Jurkat, Clone E6-1 (cell line): ENCODE results near the gene SPINK8.
A peak's percentile ranks its signal among the peaks of the same experiment; 100 is the strongest.
"Not testable (repeated sequence)": the region's sequence is repeated elsewhere in the genome, so short reads cannot be mapped to it uniquely, and the experiment has no call there.

Source experiments
- DNase-seq: peaks from one replicate; pipeline ENCODE4 v3.0.0-alpha.2; 2011; ENCODE audit warnings: low read depth, low spot score
- H3K4me3 ChIP-seq: 2 replicates; pipeline ENCODE4 v1.5.1; 2011; ENCODE audit warnings: mild to moderate bottlenecking, low read length, control low read depth, moderate library complexity

SPINK8 gene

DNA sequence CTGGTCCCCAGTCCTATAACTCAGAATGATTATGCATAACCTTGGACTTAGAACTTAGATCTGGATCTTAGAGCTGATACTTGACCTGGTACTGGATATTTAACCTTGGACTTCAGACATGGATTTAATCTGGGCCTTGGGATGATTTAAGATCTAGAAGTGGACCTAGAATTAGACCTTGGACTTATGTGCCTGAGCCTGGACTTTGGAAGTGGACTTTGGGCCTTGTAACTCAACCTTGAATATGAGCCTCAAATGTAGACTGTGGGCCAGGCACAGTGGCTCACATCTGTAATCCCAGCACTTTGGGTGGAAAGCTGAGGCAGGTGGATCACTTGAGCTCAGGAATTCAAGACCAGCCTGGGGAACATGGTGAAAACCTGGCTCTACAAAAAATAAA is 46.4 kb downstream of the SPINK8 start:
- H3K4me3 ChIP-seq, result no peak overlapping the region
- DNase-seq, result no peak

DNA sequence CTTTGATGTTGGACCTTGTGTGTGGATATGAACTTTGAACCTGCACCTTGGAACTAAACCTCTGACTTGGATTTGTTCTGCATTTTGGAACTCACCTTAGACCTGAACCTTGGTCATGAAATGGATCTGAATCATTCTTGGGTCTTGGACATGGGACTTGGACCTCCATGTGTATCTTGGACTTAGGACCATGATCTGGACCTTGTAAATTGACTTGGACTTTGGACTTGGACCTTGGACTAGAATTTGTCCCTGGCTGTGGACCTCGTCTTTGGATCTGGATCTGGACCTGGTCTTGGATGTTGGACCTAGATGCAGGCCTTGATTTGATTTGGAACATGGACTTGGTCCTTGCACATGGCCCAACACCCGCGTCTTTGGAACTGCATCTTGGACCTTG is 47.2 kb downstream of the SPINK8 start:
- no peak for DNase-seq
- no peak overlapping the region for H3K4me3 ChIP-seq

DNA sequence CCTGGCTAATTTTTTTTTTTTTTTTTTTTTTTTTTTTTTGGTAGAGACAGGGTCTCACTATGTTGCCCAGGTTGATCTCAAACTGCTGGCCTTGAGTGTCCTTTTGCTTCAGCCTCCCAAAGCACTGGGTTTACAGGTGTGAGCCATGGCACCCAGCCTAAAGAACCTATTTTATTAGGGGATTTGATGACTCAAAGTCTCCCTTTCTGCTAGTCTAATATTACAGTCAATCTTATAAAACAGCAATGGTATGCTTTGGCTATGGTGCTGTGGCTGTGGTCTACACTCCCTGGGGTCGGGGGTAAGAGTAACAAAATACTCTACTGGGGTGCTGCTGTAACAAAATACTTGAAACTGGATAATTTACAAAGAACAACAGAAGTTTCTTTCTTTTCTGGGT is 47.8 kb downstream of the SPINK8 start:
- H3K4me3 ChIP-seq, result no peak overlapping the region
- no peak for DNase-seq

DNA sequence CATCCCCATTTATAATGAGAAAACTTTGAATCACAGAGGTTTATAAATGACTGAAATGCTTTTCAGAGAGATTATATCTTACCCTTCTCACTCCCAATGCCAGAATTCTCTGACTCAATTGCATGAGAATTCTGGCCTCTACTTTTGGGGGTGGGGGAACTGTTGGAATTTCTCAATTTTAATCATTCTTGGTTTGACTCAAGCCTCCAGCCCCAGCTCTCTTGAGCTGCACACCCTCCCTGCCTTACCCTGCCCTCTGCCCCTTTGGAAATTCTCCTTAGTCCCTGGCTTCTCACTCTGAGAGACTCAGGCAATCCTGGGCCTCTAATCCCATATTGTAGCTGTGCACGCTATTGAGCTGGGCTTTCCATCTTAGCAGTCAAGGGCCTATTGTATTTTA is 48.3 kb downstream of the SPINK8 start:
- no peak for DNase-seq
- H3K4me3 ChIP-seq, result no peak overlapping the region

DNA sequence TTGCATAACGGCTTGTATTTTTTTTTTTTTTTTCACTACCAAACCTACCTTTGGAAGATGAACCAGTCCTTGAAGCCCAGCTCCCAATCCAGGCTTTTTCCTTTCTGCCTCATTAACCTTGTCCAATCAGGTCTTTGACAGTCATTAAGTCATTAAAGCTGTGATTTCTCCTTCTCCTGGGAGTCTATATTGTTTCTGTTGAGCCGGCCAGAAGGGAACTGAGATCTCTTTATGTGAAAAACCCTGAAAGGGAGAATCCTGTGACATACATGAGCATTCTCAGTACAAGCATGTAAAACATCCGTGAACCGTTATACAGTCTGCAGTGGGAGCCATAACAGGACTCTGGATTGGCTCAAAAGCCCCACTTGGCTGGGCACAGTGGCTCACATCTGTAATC is 52.6 kb downstream of the SPINK8 start:
- H3K4me3 ChIP-seq, result no peak overlapping the region

DNA sequence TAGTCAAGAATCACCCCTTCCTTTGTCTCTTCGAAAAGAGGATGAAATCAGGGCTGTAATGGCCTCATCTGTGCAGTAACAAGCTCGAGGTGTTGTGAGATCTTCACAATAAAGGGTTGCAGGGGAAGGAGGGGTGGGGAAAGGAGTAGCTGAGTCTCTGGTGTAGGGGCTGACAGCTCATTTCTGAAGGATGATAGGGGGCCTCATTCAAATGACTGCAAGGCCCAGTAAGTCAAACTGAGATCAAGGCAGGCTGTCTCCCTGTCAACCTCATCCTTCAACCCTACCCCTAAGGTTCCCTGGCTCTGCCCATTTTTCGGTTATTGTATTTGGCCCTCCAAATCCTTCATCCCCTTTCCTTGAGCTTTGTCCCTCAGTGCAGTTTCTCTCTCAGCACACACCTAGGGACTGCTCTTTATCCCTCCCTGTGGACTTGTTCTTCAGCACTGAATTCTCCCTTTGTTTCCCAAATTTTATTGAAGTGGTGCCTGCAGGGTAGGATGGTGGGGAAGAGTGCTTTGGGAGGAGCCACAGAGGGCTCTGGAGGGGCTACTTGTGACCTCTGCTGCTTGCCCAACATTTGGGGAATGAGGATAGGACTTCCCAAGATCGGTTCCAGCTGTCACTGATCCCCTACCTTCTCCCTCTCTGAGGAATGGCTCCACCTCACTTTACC is 54.4 kb downstream of the SPINK8 start:
- DNase-seq, result no peak
- no peak overlapping the region for H3K4me3 ChIP-seq

More for the DNA sequence above, 52.6 kb downstream of the SPINK8 start:
- no peak for DNase-seq

DNA sequence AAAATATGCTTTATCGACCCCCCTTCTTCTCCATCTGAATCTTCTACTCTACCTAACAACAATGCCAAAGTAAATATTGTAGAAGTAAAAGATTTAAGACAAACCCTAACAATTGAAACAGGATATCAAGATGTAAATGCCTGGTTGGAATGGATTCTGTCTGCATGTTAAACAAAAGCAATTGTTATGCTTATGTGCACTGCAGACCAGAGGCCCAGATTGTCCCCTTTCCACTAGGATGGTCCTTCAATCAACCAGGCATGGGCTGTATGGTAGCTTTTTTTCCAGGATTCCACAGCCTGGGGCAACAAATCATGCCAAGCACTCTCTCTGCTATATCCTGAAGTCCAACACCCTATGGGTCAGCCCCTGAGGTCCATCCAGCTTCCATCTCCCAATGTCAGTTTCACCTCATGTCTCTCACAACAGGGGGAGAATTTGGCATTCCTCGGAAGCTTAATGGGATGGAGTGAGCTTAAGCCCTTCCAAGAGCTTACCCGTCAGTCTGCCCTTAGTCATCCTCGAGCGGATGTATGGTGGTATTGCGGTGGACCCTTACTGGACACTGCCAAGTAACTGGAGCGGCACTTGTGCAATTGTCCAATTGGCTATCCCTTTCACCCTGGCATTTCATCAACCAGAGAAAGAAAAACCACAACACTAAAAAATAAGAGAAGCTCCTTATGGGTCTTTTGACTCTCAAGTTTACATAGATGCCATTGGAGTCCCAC is 56.4 kb downstream of the SPINK8 start:
- DNase-seq, result no peak
- H3K4me3 ChIP-seq, result no peak overlapping the region

DNA sequence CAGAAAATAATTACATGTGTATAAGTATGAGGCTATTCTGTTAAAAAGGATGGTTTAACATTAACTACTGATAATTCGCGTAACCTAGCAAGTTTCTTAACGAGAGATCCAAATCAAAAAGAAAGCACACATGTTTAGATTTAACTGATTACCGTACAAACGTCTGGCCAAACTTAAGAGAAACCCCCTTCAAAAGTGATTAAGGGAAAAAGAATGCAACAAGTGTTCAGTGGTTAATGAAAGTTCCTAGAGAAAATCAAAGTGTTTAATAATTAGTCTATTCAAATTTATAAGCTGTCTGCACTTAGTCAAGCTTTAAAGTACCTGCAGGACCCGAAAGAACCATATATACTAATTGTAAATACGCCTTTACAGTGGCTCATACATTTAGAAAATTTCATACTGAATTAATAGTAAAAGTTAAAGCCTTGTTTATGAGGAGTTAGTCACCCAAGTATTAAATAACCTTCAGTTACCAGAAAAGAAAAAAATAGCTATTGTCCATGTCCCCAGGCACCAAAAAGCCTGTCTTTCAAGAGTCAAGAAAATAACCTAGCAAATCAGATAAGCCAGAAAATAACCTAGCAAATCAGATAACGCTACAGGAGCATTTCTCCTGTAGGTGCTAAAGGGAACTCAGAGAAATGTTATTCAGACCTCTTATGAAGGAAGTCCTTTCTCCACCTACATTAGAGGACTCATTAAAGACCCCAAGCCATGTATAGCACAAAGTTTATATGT is 58.0 kb downstream of the SPINK8 start:
- no peak for DNase-seq

DNA sequence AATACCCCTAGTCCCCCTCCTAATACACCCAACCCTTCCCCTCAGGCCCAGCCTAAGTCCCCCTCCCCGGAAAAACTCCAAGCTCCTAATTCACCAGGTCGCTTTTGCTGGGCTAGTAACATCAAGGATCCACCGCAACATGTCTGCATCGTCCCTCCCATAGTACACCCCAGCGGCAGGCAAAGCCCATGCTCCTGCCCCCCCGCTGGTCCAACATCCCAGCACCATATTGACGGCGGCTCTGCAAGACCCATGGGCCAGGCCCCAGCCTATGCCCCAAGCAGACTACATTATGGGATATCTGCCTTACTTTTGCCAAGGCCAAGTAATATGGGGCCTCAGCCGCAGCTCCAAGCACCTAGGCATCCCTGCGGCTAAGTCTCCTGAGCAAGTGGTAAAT is 59.0 kb downstream of the SPINK8 start:
- no peak for DNase-seq
- H3K4me3 ChIP-seq, result no peak overlapping the region

More for the DNA sequence above, 58.0 kb downstream of the SPINK8 start:
- H3K4me3 ChIP-seq, result no peak overlapping the region

DNA sequence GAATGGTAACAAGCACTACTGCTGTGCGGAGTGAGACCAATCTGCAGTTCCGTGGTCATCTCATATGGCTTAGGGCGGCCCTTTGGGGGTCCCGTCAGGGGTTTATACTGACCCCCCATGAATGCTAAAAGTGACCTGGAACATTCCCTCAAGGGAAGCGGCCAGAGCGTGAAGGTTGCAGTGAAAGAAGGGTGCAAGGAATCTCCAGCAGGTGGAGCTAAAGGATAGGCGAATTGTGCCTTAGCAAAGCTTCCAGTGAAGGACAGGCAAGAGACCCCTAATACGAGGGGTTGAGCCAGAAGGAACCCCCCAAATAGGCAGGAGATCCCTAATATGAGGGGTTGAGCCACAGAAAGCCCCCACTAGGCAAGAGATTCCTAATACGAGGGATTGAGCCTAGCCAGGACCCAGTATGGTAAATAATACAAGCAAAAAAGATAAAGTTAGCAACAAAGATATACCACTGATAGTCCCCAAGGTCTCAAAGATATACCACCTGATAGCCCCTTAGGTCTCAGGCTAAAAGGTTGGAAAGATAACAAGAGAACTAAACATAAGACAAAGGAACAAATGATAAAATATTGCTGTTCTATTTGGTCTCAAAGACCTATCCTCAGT is 59.8 kb downstream of the SPINK8 start:
- no peak overlapping the region for H3K4me3 ChIP-seq
- peak; percentile 60 for DNase-seq

DNA sequence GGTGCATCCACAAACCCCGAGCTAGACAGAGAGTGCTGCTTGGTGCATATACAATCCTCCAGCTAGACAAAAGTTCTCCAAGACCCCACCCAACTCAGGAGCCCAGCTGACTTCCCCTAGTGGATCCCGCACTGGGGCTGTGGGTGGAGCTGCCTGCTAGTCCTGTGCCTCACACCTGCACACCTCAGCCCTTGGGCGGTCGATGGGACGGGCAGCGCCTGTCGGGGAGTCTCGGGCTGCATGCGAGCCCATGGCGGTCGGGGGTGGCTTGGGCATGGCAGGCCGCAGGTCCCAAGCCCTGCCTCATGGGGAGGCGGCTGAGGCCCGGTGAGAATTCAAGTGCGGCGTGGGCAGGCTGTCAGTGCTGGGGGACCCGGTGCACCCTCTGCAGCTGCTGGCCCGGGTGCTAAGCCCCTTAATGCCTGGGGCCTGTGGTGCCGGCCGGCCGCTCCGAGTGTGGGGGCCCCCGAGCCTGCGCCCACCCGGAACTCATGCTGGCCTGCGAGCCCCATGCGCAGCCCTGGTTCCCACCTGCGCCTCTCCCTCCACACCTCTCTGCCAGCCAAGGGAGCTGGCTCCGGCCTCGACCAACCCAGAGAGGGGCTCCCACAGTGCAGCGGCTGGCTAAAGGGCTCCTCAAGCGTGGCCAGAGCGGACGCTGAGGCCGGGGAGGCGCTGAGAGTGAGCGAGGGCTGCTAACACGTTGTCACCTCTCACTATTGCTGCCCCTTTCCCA is 61.5 kb downstream of the SPINK8 start:
- H3K4me3 ChIP-seq, result no peak overlapping the region
- no peak for DNase-seq

DNA sequence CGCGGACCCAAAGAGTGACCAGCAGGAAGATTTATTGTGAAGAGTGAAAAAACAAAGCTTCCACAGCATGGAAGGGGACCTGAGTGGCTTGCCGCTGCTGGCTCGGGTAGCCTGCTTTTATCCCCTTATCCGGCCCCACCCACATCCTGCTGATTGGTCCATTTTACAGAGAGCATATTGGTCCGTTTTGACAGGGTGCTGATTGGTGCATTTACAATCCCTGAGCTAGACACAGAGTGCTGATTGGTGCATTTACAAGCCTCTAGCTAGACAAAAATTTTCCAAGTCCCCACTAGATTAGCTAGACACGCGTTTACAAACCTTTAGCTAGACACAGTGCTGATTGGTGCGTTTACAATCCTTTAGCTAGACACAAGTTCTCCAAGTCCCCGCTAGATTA is 62.2 kb downstream of the SPINK8 start:
- H3K4me3 ChIP-seq, DNase-seq: not testable (repeated sequence)

DNA sequence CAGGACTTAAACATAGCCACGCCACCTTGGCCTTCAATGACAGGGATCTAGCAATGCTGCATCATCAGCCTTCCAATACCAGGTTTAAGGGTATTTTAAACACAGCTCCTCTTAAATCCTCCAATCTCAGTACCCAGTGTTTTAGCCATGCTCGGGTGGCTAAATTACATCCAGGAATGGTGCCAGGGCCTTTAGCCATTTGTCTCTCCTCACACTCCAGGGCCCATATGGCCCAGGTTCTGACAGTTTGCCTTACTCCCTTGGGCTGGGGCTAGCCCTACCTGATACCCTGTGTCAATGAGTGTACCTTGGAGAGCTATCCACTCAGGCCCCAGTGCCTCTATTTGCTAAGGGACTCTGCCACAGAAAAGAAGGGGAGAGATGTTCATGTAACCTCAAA is 63.2 kb downstream of the SPINK8 start:
- H3K4me3 ChIP-seq, result no peak overlapping the region
- DNase-seq, result no peak

DNA sequence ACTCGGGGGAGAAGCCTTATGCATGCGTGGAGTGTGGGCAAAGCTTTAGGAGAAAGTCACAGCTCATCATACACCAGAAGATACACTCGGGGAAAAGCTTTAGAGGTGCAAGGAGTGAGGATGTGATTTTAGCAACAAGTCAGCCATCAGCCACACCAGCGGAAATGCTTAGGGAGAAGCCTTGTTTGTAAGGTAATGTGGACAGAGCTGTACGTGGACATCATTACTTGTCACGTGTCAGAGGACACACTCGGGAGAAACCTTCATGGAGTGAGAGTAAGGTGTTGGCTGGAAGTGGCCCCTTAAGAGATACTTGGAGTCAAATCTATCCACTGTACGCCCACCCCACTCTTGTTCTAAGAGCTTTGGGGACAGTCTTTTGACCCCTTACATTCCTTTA is 63.9 kb downstream of the SPINK8 start:
- H3K4me3 ChIP-seq, result no peak overlapping the region
- DNase-seq, result no peak

DNA sequence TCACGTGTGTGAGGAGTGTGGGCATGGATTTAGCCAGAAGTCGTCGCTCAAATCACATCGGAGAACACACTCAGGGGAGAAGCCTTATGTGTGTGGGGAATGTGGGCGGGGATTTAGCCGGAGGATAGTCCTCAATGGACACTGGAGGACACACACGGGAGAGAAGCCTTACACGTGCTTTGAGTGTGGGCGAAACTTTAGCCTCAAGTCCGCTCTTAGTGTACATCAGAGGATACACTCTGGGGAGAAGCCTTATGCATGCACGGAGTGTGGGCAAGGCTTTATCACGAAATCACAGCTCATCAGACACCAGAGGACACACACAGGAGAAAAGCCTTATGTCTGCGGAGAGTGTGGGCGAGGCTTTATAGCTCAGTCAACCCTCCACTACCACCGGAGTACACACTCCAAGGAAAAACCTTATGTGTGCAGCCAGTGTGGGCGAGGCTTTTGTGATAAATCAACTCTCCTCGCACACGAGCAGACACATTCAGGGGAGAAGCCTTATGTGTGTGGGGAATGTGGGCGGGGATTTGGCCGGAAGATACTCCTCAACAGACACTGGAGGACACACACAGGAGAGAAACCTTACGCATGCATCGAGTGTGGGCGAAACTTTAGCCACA is 64.4 kb downstream of the SPINK8 start:
- H3K4me3 ChIP-seq, result no peak overlapping the region
- no peak for DNase-seq

DNA sequence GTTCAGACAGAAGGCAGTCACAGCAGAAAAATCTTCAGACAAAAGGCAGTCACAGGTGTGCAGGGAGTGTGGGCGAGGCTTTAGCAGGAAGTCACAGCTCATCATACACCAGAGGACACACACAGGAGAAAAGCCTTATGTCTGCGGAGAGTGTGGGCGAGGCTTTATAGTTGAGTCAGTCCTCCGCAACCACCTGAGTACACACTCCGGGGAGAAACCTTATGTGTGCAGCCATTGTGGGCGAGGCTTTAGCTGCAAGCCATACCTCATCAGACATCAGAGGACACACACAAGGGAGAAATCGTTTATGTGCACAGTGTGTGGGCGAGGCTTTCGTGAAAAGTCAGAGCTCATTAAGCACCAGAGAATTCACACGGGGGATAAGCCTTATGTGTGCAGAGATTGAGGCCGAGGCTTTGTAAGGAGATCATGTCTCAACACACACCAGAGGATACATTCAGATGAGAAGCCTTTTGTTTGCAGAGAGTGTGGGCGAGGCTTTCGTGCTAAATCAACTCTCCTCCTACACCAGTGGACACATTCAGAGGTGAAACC is 65.0 kb downstream of the SPINK8 start:
- H3K4me3 ChIP-seq, result no peak overlapping the region
- DNase-seq, result no peak

DNA sequence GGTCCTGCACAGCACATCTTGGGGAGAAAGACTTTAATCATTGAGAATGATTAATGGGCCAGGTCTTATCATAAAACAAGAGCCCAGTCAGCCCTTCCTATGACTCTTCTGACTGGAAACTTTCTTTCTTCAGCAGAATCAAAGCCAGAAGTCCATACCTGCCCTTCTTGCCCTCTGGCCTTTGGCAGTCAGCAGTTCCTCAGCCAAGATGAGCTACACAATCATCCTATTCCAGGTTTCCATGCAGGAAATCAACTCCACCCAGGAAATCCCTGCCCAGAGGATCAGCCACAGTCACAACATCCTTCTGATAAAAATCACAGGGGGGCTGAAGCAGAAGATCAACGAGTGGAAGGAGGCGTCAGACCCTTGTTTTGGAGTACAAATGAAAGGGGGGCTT is 65.7 kb downstream of the SPINK8 start:
- DNase-seq, result no peak
- H3K4me3 ChIP-seq, result no peak overlapping the region

DNA sequence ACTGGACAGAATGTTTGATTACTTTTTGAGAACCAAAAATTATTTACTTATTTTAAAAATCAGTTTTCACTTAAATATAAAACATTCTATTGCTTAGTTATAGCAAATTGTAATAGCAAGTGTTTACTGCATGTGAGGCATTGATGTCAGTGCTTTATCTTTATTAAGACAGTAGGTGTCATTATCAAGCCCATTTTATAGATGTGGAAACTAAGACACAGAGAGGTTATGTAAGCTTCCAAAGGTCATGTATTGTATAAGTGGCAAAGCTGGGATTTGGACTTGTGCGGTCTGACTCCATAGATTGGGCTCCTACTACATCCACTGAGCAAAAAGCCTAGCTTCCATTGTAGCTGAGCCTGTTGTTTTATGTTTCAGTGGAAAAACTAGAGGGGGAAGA is 74.9 kb downstream of the SPINK8 start:
- no peak for DNase-seq
- no peak overlapping the region for H3K4me3 ChIP-seq
